Transverse colon (tissue), 4 donors: ENCODE data around the gene GMDS.

Experiments
- POLR2A ChIP-seq: fragments of 450-650 bp; IDR thresholded peaks from one replicate; pipeline ENCODE4 v1.6.1; 2016; ENCODE audit warnings: antibody characterized with exemption, mild to moderate bottlenecking, moderate library complexity
- POLR2AphosphoS5 ChIP-seq, 3 donors: sonication (generic); formaldehyde crosslinking; IDR thresholded peaks; one replicate each; pipeline ENCODE4 v1.6.1; 2016; ENCODE audit warnings: antibody characterized with exemption in 3 of 3
- TF ChIP-seq, protein P1 (sequence below), 5 experiments: fragments of 200-600 bp in 3 of 5; fragments of 450-650 bp in 2 of 5; sonication (generic) in 3 of 5; IDR thresholded peaks; 1 replicate in 2 of 5; 2 replicates in 3 of 5; pipeline ENCODE4 v1.5.1; 2016 to 2017; ENCODE audit warnings: antibody characterized with exemption in 5 of 5, inconsistent platforms in 3 of 5, mild to moderate bottlenecking in 2 of 5, moderate library complexity in 1 of 5

GRCh38 chr6:1884313-1884712, 361.1 kb downstream of the GMDS start:
- TF ChIP-seq POLR2A (no peak), POLR2AphosphoS5 (IDR thresholded peaks at IDR 0.05) (no peak)
- TF ChIP-seq, protein P1, sequence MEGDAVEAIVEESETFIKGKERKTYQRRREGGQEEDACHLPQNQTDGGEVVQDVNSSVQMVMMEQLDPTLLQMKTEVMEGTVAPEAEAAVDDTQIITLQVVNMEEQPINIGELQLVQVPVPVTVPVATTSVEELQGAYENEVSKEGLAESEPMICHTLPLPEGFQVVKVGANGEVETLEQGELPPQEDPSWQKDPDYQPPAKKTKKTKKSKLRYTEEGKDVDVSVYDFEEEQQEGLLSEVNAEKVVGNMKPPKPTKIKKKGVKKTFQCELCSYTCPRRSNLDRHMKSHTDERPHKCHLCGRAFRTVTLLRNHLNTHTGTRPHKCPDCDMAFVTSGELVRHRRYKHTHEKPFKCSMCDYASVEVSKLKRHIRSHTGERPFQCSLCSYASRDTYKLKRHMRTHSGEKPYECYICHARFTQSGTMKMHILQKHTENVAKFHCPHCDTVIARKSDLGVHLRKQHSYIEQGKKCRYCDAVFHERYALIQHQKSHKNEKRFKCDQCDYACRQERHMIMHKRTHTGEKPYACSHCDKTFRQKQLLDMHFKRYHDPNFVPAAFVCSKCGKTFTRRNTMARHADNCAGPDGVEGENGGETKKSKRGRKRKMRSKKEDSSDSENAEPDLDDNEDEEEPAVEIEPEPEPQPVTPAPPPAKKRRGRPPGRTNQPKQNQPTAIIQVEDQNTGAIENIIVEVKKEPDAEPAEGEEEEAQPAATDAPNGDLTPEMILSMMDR (IDR thresholded peaks at IDR 0.05) = no peak
